GM23338 (cell line): ENCODE results near the gene NBAS. TPM values are rescaled to one million over a fixed set of nuclear protein-coding genes. Genes with fewer than 3 reads are reported as not detected.

Experiments
- ATAC-seq: fragments of 200-7000 bp; cut with Tn5 transposase; 3 replicates; pipeline ENCODE4 v1.9.1; 2020
- DNase-seq: peaks from one replicate; pipeline ENCODE4 v3.0.0-alpha.2; 2015; ENCODE audit warnings: low spot score
- H2AFZ ChIP-seq: fragments of 200-600 bp; sonication (generic); 2 replicates; pipeline ENCODE4 v1.8.0; 2016; ENCODE audit warnings: antibody characterized with exemption, mild to moderate bottlenecking, moderate library complexity
- H3F3A ChIP-seq: fragments of 200-600 bp; sonication (generic); replicated peaks from 2 replicates; pipeline ENCODE4 v1.8.0; 2017; ENCODE audit warnings: antibody characterized with exemption, mixed run types, low read depth
- H3K27ac ChIP-seq: fragments of 200-600 bp; sonication (generic); 2 replicates; pipeline ENCODE4 v1.6.1; 2016; ENCODE audit warnings: low read depth
- H3K27me3 ChIP-seq: fragments of 200-600 bp; sonication (generic); 2 replicates; pipeline ENCODE4 v1.8.0; 2016; ENCODE audit warnings: mild to moderate bottlenecking, mixed run types, moderate library complexity; ENCODE audit not compliant: insufficient read depth
- H3K36me3 ChIP-seq: fragments of 200-600 bp; sonication (generic); 2 replicates; pipeline ENCODE4 v1.8.0; 2016; ENCODE audit warnings: mild to moderate bottlenecking; ENCODE audit not compliant: insufficient read depth
- H3K4me1 ChIP-seq: fragments of 200-600 bp; sonication (generic); 2 replicates; pipeline ENCODE4 v1.8.0; 2016; ENCODE audit warnings: mild to moderate bottlenecking, moderate library complexity; ENCODE audit not compliant: insufficient read depth
- H3K4me2 ChIP-seq: fragments of 200-600 bp; sonication (generic); 2 replicates; pipeline ENCODE4 v1.7.1; 2017; ENCODE audit warnings: mixed run types
- H3K4me3 ChIP-seq: fragments of 200-600 bp; sonication (generic); 2 replicates; pipeline ENCODE4 v1.6.1; 2016; ENCODE audit warnings: mixed run types
- H3K79me2 ChIP-seq: fragments of 200-600 bp; sonication (generic); replicated peaks from 2 replicates; pipeline ENCODE4 v1.8.0; 2017; ENCODE audit warnings: mild to moderate bottlenecking; ENCODE audit not compliant: insufficient read depth
- H3K9me2 ChIP-seq: fragments of 200-600 bp; sonication (generic); 2 replicates; pipeline ENCODE4 v1.8.0; 2017; ENCODE audit not compliant: insufficient read depth
- H4K20me1 ChIP-seq: fragments of 200-600 bp; sonication (generic); replicated peaks from 2 replicates; pipeline ENCODE4 v1.8.0; 2017; ENCODE audit warnings: mild to moderate bottlenecking; ENCODE audit not compliant: insufficient read depth
- H3K27ac Mint-ChIP-seq: 2 replicates; pipeline ENCODE4 v1.8.0; 2020; ENCODE audit warnings: inconsistent platforms, mild to moderate bottlenecking, moderate library complexity, mixed read lengths
- H3K27me3 Mint-ChIP-seq: 3 replicates; pipeline ENCODE4 v1.8.0; 2022; ENCODE audit warnings: low read depth, mild to moderate bottlenecking, moderate library complexity, mixed read lengths, inconsistent platforms; ENCODE audit not compliant: insufficient read depth, poor library complexity
- H3K36me3 Mint-ChIP-seq: 3 replicates; pipeline ENCODE4 v1.8.0; 2021; ENCODE audit warnings: low read depth, mild to moderate bottlenecking, inconsistent platforms, moderate library complexity, mixed read lengths
- H3K4me1 Mint-ChIP-seq: 3 replicates; pipeline ENCODE4 v1.8.0; 2020; ENCODE audit warnings: mild to moderate bottlenecking, inconsistent platforms, mixed read lengths
- H3K4me3 Mint-ChIP-seq: 3 replicates; pipeline ENCODE4 v1.8.0; 2021; ENCODE audit warnings: moderate library complexity, mild to moderate bottlenecking, inconsistent platforms, mixed read lengths
- H3K9me3 Mint-ChIP-seq: 3 replicates; pipeline ENCODE4 v1.8.0; 2020; ENCODE audit warnings: moderate library complexity, mild to moderate bottlenecking, inconsistent platforms, mixed read lengths
- CTCF ChIP-seq, 2 experiments: fragments of 200-600 bp in 1 of 2; sonication (generic) in 1 of 2; conservative IDR thresholded peaks; 2 replicates each; pipeline versions ENCODE4 v1.5.1 to v1.6.1; 2016 to 2017; ENCODE audit warnings: antibody characterized with exemption in 2 of 2, low read depth in 2 of 2, mild to moderate bottlenecking in 2 of 2, moderate library complexity in 1 of 2
- EZH2phosphoT487 ChIP-seq: fragments of 200-600 bp; sonication (generic); IDR thresholded peaks from one replicate; pipeline ENCODE4 v1.8.1; 2018; ENCODE audit warnings: antibody characterized with exemption; ENCODE audit not compliant: unreplicated experiment
- NANOG ChIP-seq: IDR thresholded peaks from 2 replicates; pipeline ENCODE4 v1.6.1; 2016; ENCODE audit warnings: antibody characterized with exemption, borderline replicate concordance
- POLR2AphosphoS5 ChIP-seq: IDR thresholded peaks from 2 replicates; pipeline ENCODE4 v1.6.1; 2016; ENCODE audit warnings: antibody characterized with exemption, low read depth
- ZNF462 ChIP-seq: fragments of 250-450 bp; sonication (Bioruptor Pico); IDR thresholded peaks from 2 replicates; pipeline ENCODE4 v1.5.0; 2020; ENCODE audit warnings: mild to moderate bottlenecking, moderate library complexity
- polyA plus RNA-seq: library from polyadenylated mRNA; unstranded; fragments of >200 nt; fragmentation: Nextera tagmentation; extraction: Ambion mirVana; gene quantifications from 2 replicates; pipeline ENCODE4 v1.2.1, GENCODE V29; 2016
- total RNA-seq: library from RNA; depleted of rRNA; stranded (reverse); fragments of >200 nt; shearing (Covaris generic); gene quantifications from 2 replicates; pipeline ENCODE4 v1.2.3, GENCODE V29; 2014

The NBAS gene
- total and polyA plus RNA-seq, 2 experiments from 2014 or later = 24.8 to 38.9 TPM

- TF ChIP-seq POLR2AphosphoS5 = no peak
- no peak for TF ChIP-seq ZNF462
- no peak for TF ChIP-seq EZH2phosphoT487
These were observed 393.0 kb downstream of the NBAS start (continued) for GRCh38 chr2:15168116-15168515.

GRCh38 chr2:15166878-15167277 is 394.3 kb downstream of the NBAS start:
- Histone ChIP-seq H3K79me2 (no peaks in the 10 kb centered on the region), H3K4me2 (no peak overlapping the region), H2AFZ (no peak overlapping the region), H3K4me1 (peaks cover 20% of the 10 kb centered on the region), H4K20me1 (no peaks in the 10 kb centered on the region), H3K9me2 (no peaks in the 10 kb centered on the region), H3K36me3 (no peaks in the 10 kb centered on the region), H3K4me3 (no peak overlapping the region), H3K27me3 (no peaks in the 10 kb centered on the region), H3F3A (peaks cover 5% of the 10 kb centered on the region; the same call in 1 of the 2 replicates), H3K27ac (no peak overlapping the region)
- no peaks in the 10 kb centered on the region for H3K36me3 Mint-ChIP-seq
- H3K27me3 Mint-ChIP-seq = peaks cover 2% of the 10 kb centered on the region
- ATAC-seq (no peak), DNase-seq (no peak)
- no peak for TF ChIP-seq NANOG
- TF ChIP-seq CTCF (conservative IDR thresholded peaks at IDR 0.05; ENCODE audit: low read depth in 2 of 2) = no peak
- H3K27ac Mint-ChIP-seq = no peak overlapping the region
- H3K4me1 Mint-ChIP-seq = peaks cover 31% of the 10 kb centered on the region
- H3K9me3 Mint-ChIP-seq = no peaks in the 10 kb centered on the region
- H3K4me3 Mint-ChIP-seq = no peak overlapping the region
